GM19043 (cell line): ENCODE data around the gene ULK4.
A peak's percentile ranks its signal among the peaks of the same experiment; 100 is the strongest.
"Not testable (repeated sequence)": the region's sequence is repeated elsewhere in the genome, so short reads cannot be mapped to it uniquely, and the experiment has no call there.

Experiments
- ATAC-seq: cut with Tn5 transposase; IDR thresholded peaks from one replicate; pipeline ENCODE4 v1.9.1; 2021; ENCODE audit warnings: low read depth; ENCODE audit not compliant: unreplicated experiment

Gene ULK4

DNA sequence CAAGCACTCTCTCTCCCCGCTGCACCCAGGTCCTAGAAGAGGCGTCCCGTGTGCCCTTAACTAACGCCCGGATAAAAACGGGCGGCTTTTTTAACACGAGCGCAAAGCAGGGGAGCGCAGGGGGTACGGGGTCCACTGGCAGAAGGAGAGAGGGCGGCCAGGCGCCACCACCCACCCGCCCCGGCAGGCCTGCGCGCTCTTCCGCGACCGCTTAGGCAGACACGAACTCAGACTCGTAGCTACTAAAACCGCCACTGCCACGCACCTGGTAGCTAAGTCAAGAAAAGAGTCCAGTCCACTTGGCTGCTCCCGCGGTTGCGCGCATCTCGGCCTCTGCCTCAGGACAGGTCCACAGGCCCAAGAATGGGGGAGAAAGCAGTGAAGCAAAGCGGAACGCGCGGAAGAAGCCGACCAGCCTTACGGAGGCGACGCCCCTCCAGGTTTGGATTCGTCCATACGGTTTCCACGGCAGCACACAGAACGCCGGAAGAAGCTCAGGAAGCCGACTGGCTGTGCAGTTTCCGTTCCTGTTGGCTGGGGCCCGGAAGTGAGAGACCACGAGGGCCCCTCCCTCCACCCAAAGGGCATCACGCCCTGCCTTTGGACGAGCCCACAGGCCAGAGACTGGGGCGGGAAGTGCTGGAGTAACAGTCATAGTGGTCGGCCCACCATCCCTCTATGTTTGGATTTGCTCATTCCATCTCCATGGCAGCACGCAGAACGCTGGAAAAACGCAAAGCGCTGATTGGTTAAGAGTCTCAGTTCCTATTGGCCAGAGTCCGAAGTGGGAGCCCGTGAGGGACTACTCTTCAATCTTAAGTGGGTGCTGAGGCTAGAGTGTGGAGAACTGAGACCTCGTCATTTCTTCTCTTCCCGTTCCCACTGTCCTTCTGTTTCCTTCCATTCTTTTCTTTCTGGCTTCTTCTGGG, at the start of gene ULK4:
Gene ULK4, minus strand, starts transcription at position 353 of the 929 bp plus-strand sequence. CDS start 7,344 bp downstream, outside the sequence.
- ATAC-seq, result peak; percentile 89

DNA sequence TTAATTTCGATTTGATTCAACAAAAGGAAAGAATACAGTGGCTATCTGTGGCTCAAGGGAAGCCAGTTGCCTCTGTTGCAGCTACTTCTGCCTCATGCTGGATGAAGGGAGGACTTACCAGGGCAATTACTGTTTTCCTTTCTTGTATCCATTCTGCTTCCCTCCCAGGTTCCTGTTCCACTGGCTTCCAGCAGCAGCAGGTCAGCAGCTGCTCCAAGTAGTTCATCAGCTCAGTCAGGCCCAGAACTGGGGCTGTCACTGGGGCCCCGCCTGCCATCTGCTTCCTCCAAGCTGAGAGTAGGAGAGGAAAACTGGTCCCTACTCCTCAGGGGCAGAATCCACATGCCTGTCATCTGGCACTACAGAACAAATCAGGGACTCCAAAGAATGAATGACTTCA, 48.6 kb upstream of the ULK4 start:
- ATAC-seq, result no peak

DNA sequence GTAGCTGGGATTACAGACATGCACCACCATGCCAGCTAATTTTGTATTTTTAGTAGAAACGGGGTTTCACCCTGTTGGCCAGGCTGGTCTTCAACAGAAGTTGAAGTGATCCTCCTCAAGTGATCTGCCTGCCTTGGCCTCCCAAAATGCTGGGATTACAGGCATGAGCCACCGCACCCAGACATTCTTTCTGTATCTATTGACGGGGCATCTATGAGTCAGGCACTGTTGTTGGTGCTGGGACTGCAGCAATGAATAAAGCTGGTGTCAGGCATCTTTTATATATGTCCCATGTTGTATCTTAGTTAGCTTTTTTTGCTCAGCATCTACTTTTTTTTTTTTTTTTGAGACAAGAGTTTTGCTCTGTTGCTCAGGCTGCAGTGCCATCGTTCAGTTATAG, 47.6 kb upstream of the ULK4 start:
- ATAC-seq, result no peak

DNA sequence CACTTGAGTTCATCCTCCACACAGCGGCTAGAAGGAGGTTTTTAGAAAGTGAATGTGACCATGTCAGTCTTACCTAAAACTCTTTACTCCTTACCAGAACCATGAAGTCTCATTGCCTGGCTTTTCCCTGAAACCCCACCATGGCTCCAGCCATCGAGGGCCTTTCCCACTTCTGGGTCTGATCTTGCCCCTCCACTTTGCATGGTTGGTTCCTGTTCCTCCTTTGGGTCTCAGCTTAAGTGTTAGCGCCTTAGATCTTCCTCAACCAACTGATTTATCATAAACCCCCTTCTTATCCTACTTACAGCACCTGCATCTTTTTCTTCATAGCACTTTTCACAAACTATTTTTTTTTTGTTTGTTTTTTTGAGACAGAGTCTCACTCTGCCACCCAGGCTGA, 45.9 kb upstream of the ULK4 start:
- no peak for ATAC-seq

DNA sequence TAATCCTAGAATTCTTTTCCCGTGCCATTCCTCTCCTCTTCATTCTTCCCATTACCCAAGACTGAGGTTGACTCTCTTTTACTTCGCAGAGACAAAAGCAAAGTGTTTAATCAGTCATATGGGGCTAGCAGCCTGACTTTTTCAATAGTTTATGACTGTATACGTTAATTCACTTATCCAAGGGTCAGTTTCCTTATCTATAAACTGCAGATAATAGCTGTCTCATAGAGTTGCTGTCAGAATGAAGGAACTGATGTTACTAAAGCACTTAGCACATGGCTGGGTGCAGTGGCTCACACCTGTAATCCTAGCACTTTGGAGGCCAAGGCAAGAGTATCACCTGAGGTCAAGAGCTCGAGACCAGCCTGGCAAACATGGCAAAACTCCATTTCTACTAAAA, 43.5 kb upstream of the ULK4 start:
- ATAC-seq, result no peak

DNA sequence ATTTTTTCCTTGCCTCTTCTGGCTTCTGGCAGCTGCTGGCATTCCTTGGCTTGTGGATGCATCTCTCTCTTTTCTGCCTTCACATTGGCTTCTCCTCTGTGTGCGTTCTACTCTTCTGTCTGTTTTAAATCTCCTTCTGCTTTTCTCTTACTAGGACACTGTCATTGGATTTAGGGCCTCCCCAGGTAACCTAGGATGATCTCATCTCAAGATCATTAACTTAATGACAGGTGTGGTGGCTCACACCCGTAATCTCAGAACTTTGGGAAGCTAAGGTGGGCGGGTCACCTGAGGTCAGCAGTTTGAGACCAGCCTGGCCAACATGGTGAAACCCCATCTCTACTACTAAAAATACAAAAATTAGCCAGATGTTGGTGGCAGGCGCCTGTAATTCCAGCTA, 40.9 kb upstream of the ULK4 start:
- ATAC-seq, result no peak

DNA sequence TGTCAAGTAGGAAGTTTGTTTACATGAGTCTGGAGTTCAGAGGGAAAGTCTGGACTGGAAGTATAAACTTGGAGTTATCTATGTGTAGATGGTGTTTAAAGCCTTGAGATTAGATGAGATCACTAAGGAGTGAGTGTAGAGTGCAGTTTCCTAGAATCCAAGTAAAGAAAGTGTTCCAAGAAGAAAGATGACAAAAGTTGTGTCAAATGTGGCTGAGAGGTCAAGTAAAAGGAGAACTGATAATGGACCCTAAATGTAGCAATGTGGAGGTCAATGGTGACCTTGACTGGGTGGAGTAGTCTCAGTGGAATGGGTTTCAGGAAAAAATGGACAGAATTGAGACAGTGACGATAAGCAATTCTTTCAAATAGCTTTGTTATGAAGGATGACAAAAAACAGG, 39.9 kb upstream of the ULK4 start:
- ATAC-seq, result no peak

DNA sequence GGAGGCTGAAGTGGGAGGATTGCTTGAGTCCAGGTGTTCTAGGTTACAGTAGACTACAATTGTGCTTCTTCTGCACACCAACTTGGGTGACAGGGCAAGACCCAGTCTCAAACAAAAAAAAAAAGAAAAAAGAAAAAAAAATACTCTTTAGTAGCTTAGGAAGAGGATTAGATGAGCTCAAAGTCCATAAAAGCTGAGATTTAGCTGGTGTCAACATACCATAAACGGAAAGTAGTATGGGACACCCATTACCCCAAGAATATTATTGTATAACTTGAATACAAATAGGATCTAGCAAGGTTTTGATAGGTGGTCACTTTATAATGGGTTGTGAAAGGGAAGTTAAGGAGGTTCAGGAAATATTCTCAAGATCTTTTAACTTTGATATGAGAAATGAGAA, 38.0 kb upstream of the ULK4 start:
- ATAC-seq, result no peak

DNA sequence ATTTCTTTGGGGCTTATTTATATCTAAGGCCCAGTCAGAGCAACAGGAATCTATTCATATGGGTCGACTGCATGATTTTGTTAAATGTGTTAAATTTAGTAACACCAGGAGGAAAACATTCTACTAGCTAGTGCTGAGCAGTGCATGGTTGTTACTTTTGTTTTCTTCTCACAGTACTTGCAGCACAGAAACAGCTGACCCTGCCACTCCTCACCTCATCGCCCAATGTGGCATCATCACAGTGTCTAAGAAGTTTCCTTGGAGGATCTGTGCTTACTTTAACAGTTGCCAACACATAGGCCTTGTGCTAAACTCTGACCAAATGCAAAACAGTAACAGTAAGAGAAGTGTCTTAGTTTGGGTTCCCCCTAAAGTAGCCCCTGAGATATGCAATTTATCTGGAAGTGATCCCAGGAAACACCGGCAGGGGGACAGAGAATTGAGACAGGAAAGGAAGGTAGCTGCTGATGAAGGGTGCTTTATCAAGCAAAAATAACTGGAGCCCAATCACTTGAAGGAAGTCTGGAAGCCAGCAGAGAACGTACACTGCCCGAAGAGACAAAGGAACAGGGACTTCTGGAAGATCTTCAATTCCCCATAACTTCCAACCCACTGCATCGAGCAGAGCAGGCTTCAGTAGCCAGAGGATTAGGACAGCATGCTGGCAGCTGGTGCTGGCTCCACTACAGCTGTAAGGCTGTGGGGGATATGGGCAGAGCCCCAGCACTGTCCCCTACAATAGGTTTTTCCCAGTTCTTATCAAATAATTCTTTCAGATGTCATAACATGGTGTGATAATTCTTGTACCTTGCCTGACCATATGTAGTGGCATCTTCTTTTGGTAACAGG, 36.0 kb upstream of the ULK4 start:
- ATAC-seq, result no peak

DNA sequence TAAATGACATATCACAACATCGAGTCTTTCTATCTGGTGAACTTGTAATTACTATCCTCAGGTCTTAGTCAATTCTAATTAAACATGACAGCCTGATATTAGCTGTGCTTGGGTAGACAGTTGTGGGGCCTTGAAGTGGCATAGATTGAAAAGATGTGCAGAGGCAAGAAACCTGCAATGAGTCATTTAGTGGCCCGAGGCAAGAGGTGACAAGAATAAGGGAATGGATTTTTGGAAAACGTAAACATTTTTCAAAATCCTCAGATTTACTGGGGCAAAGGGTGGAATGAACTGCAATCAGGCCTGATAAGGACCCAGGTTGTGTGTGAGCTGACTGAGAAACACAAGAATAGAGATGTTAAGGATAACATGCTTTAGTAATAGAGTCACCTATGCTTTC, 29.5 kb upstream of the ULK4 start:
- no peak for ATAC-seq

DNA sequence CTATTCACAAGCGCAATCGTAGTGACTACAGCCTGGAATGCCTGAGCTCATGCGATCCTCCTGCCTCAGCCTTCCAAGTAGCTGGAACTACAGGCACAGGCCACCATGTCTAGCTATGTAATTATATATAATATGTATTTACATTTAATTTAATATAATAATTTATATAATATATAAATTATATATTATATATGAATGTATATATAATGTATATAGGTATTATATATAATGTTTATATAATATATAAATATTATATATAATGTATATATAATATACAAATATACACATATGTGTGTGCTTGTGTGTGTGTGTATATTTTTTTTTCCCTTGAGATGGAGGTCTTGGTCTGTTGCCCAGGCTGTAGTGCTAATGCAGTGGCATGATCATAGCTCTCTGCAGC, 27.6 kb upstream of the ULK4 start:
- no peak for ATAC-seq

DNA sequence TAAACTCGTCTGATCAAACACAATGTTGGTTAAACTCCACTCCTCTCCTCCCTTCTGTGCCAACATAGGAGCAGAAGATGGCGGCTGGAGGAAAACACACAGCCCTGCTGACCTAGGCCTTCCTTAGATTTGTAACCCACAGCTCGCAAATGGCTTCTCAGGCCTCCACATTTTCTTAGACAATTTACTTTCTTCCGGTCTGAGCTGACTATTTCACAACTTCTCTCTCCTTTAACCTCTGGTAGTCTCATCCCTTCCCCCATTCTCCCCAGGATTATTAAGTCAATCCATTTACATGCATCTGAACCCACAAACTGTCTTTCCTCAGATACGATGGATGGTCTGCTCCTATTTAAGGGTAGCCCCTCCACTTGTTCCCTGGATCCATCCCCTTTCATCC, 25.7 kb upstream of the ULK4 start:
- no peak for ATAC-seq

DNA sequence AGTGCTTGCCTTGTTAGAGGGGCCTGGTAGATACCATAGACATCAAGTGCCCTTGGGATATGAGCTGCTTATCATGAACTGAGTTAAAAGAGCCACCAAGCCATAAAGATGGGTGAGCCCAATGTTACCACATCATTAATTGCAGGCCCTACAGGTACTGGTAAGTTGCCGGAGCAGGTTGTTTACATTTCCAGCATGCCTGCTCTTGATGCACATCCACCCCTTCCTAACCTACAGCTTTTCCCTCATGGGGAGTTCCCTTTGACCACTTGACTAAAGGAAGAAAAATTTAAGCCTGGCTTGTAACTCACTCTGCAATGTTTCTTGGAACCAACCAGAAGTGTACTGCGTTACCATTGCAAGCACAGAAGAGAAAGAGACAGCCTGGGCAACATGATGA, 24.7 kb upstream of the ULK4 start:
- no peak for ATAC-seq

DNA sequence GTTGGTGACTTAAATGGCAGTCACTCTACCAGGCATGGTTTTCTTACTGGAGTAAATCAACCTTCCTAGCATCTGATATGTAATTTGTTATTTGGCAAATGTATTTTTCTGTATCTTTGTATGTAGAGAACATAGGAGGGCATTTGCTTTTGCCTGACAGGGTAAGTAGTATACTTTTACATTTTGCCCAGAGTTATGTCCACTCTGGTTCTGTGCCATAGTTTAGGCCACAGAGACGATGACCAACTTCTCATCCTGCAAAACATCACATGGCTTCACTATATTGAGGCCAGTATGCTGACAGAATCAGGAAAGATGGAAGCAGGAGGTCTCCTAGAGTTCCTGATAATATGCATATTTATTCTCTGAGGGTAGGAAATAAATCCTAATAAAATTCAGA, 23.1 kb upstream of the ULK4 start:
- ATAC-seq, result no peak

DNA sequence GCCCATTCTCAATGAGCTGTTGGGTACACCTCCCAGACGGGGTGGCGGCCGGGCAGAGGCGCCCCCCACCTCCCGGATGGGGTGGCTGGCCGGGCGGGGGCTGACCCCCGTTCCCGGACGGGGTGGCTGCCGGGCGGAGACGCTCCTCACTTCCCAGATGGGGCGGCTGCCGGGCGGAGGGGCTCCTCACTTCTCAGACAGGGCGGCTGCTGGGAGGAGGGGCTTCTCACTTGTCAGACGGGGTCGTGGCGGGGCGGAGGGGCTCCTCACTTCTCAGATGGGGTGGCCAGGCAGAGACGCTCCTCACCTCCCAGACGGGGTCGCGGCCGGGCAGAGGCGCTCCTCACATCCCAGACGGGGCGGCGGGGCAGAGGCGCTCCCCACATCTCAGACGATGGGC, 21.2 kb upstream of the ULK4 start:
- not testable (repeated sequence) for ATAC-seq

DNA sequence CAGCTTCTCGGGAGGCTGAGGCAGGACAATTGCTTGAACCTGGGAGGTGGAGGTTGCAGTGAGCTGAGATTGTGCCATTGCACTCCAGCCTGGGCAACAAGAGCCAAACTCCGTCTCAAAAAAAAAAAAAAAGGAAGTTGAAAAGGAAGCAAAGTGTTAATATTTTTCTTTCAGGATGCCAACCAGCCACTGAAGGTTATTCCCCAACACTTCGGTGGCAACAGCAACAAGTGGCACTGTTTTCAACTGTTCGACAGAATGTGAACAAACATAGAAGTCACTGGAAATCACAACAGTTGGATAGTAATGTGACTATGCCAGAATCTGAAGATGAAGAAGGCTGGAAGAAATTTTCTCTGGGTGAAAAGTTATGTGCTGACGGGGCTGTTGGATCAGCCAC, 15.5 kb upstream of the ULK4 start:
- not testable (repeated sequence) for ATAC-seq

DNA sequence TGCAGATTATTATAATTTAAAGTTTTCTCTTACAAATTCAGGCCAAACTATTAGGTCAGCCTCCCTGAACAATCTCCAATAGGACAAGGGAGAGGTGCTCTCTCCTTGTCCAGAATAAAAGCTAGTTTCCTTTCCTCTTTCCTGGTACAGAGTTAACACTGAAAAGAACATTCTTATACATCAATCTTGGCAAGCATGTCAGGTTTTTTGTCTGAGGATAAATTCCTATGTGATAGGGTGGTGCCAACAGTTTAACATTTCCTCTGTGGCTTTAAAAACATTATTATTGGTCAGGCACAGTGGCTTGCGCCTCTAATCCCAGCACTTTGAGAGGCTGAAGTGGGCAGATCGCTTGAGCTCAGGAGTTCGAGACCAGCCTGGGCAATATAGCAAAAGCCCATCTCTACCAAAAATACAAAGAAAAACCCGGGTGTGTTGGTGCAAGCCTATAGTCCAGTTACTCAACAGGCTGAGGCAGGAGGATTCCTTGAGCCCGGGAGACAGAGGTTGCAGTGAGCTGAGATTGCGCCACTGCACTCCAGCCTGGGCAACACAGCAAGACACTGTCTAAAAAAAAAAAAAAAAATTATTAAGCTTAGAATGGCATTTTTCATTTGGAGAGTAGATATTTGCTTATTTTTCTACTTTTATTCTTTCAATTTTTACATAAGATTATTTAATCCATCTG, 13.7 kb upstream of the ULK4 start:
- ATAC-seq, result no peak

DNA sequence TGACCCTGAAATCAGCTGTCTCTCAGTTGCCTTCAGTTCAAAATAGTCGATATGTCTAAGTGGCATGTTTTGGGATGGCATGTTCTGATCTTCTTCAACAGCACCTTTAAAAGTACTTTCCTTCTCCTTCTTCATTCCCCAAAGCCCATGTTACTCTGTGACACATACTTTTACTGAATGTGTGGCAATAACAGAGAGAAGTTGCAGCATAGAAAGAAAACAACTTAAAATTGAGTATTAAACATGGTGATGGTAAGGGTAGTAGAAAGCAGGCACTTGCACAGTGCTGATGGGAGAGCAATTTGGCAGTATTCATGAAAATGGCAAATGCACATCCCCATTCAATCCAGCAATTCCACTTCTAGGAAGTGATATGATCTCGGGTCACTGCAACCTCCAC, 12.3 kb upstream of the ULK4 start:
- no peak for ATAC-seq

DNA sequence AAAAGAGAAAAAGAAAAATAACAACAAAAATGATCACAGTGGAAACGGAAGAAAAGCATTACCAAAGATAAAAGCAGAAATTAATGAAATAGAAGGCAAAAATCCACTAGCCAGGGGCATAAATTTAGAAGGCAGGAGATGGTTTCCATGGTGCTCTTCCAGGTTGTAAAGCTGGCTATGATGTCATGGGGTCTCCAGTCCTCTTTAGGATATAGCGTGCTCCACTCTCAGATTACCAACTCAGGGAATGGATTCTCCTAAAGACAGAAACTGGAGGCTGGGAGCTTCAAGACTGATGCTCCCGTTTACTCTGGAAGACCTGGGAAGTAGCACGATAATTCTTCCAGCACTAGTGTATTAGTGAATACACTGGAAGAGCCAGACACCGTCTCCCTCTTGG, 10.9 kb upstream of the ULK4 start:
- ATAC-seq, result no peak

DNA sequence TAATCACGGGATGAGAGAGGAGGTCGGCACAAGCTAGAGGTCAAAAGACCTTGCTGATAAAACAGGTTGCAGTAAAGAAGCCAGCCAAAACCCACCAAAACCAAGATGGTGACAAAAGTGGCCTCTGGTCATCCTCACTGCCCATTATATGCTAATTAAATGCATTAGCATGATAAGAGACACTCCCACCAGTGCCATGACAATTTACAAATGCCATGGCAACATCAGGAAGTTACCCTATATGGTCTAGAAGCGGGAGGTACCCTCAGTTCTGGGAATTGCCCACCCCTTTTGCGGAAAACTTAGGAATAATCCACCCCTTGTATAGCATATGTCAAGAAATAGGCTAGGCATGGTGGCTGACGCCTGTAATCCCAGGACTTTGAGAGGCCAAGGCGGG, 4.3 kb upstream of the ULK4 start:
- ATAC-seq, result no peak

DNA sequence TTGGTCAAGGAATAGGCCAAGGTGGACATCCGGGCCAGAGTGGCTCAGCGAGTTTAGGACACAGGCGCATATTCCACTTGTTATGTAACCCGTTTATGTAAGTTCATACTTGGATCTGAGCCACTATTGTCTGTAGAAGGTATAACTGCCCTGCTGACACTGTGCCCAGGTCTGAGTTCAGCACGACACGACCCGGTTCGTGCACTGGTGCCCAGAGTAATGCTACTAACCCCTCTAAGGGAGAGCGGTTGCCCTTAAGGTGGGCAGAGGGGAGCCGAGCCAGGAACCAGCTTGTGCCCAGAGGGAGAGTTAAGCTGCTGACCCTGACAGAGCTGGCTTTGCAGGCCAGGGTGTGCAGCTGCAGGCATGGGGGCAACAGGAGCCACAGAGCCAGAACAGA, 1.9 kb upstream of the ULK4 start:
- ATAC-seq, result no peak
